Measurements from ENCODE around the gene ASF1A. TPM values are rescaled to one million over a fixed set of nuclear protein-coding genes. Genes with fewer than 3 reads are reported as not detected.

The ASF1A gene
- total and polyA plus RNA-seq, 10 of the 15 experiments (the other 5 are each of a cell fraction or from before 2014, with no cell fraction given) = 23.7 to 103 (median 31.5) TPM

GRCh38 chr6:118889163-118889562 is 4.8 kb upstream of the ASF1A start (continued):
- TF ChIP-seq ZNF687 (IDR thresholded peaks at IDR 0.05) (no peak), RBBP5 (conservative IDR thresholded peaks at IDR 0.05) (no peak), YBX1 (IDR thresholded peaks at IDR 0.05) (no peak), RAD21 (IDR thresholded peaks at IDR 0.05; ENCODE audit: insufficient read depth, low read depth, low read length) (no peak), HDAC2 (IDR thresholded peaks at IDR 0.05) (no peak)

- Histone ChIP-seq H2AFZ (ENCODE audit: control insufficient read depth, low read depth, low read length) (peak overlapping the region; percentile 11; the same call in 1 of the 2 replicates), H3K9me3 (replicated peaks; ENCODE audit: control insufficient read depth, insufficient read depth, low read length) (no peaks in the 10 kb centered on the region), H3K4me3 (peak overlapping the region; percentile 69), H3K27me3 (replicated peaks in 1 of 2; ENCODE audit: control insufficient read depth in 2 of 2, insufficient read depth in 2 of 2, low read length in 1 of 2) (no peaks in the 10 kb centered on the region), H3K79me2 (ENCODE audit: control insufficient read depth, insufficient read depth, low read length) (peaks cover 46% of the 10 kb centered on the region), H3K27ac (ENCODE audit: control insufficient read depth, insufficient read depth) (peak overlapping the region; percentile 75), H3K4me2 (ENCODE audit: control insufficient read depth, insufficient read depth) (peak overlapping the region; percentile 80), H3K36me3 (ENCODE audit: control insufficient read depth in 2 of 2, insufficient read depth in 2 of 2, low read length in 1 of 2) (no peaks in the 10 kb centered on the region), H3K4me1 (ENCODE audit: control insufficient read depth, insufficient read depth, low read length) (peaks cover 8% of the 10 kb centered on the region), H4K20me1 (ENCODE audit: control insufficient read depth, insufficient read depth) (no peaks in the 10 kb centered on the region), H3K9ac (ENCODE audit: control insufficient read depth, insufficient read depth, low read length) (peak overlapping the region; percentile 9)
- ChIA-PET CTCF (interaction anchor here (0.6 to 2.0 kb wide), 5 partner anchors 9 to 342 kb away, joined by 3 to 21 read pairs (median 3); partner anchors contain the start of gene MCM9), RAD21 (ENCODE audit: unreplicated experiment) (interaction anchor here (0.5 to 4.1 kb wide), 7 partner anchors 8 to 572 kb away, joined by 3 to 34 read pairs (median 3); no protein-coding TSS in a partner anchor), POLR2A (interaction anchor here (0.8 to 4.3 kb wide), 5 partner anchors 8 to 181 kb away, joined by 3 to 26 read pairs (median 4); partner anchors contain the start of gene MCM9), SMC1A (ENCODE audit: uncharacterized antibody, unreplicated experiment) (interaction anchor here (0.8 to 4.0 kb wide), 10 partner anchors 9 to 241 kb away, joined by 3 to 37 read pairs (median 6); no protein-coding TSS in a partner anchor)
- in situ Hi-C loops (cut with MboI) (no loop called here), intact Hi-C loops (cut with micrococcal nuclease; ENCODE audit: unreplicated experiment) (loop anchor here (5.0 to 10.0 kb wide), 5 partner anchors 79 to 454 kb away; partner anchors contain the start of genes CEP85L and MAN1A1)
- no TSS peak for BruUV-seq (replicated peaks)
- 63% methylated on average over 5 of the region's 5 CpGs for WGBS (ENCODE audit: insufficient coverage, insufficient replicate concordance, low lambda C conversion rate, missing lambda C conversion rate)
- ATAC-seq (peak; percentile 34), DNase-seq (ENCODE audit: low read depth, low spot score) (no peak), FAIRE-seq (no peak)
- TF ChIP-seq CREB1 (IDR thresholded peaks at IDR 0.05; ENCODE audit: low read depth) (no peak), MLLT1 (IDR thresholded peaks at IDR 0.05) (no peak), IKZF1 (conservative IDR thresholded peaks at IDR 0.05) (no peak), ZSCAN29 (IDR thresholded peaks at IDR 0.05) (no peak), HDAC6 (IDR thresholded peaks at IDR 0.05; ENCODE audit: unreplicated experiment) (no peak), SP1 (IDR thresholded peaks at IDR 0.05; ENCODE audit: low read depth, low read length) (no peak), POLR2A (IDR thresholded peaks at IDR 0.05; ENCODE audit: low read depth, low read length) (peak; percentile 44), TAF1 (IDR thresholded peaks at IDR 0.05; ENCODE audit: borderline replicate concordance, low read depth, low read length) (no peak), MTA2 (IDR thresholded peaks at IDR 0.05; ENCODE audit: low read depth) (peak; percentile 41; the same call in 1 of the 2 replicates), NR2C2 (IDR thresholded peaks at IDR 0.05; ENCODE audit: borderline replicate concordance, control insufficient read depth, insufficient read length, low read depth) (no peak), KLF5 (IDR thresholded peaks at IDR 0.05; ENCODE audit: partially characterized antibody) (no peak), IRF4 (IDR thresholded peaks at IDR 0.05; ENCODE audit: low read depth, low read length) (no peak), RUNX3 (IDR thresholded peaks at IDR 0.05; ENCODE audit: low read length) (peak; percentile 36), YY1 (IDR thresholded peaks at IDR 0.05; ENCODE audit: low read depth, low read length) (peak; percentile 50; the same call in 1 of the 2 replicates), CREM (IDR thresholded peaks at IDR 0.05; ENCODE audit: low read depth) (no peak)
Measured at GRCh38 chr6:118890997-118891790, 2.8 kb upstream of the ASF1A start.

Data from GM12878 (cell line).